HL-60 (cell line): ENCODE measurements around the gene MEGF10.

Experiments
- DNase-seq, 2 experiments: peaks; one replicate each; pipeline ENCODE4 v3.0.0-alpha.2; 2010 to 2020; ENCODE audit warnings: low read depth in 1 of 2, low spot score in 1 of 2
- H3K27ac ChIP-seq: fragments of 250-450 bp; sonication (Bioruptor Pico); replicated peaks from 2 replicates; pipeline ENCODE4 v1.5.1; 2020; ENCODE audit warnings: mild to moderate bottlenecking, moderate library complexity
- H3K27me3 ChIP-seq: fragments of 250-450 bp; sonication (Bioruptor Pico); 2 replicates; pipeline ENCODE4 v1.5.1; 2021; ENCODE audit warnings: mild to moderate bottlenecking, moderate library complexity; ENCODE audit not compliant: insufficient read depth, poor library complexity, severe bottlenecking
- H3K4me3 ChIP-seq: replicated peaks from 2 replicates; pipeline ENCODE4 v1.5.1; 2011; ENCODE audit warnings: mild to moderate bottlenecking, control low read depth, low read length; ENCODE audit not compliant: insufficient read depth
- GABPA ChIP-seq: IDR thresholded peaks from 2 replicates; pipeline ENCODE4 v1.6.1; 2012; ENCODE audit warnings: low read depth
- POLR2AphosphoS5 ChIP-seq: IDR thresholded peaks from 2 replicates; pipeline ENCODE4 v1.6.1; 2012; ENCODE audit warnings: low read depth
- SPI1 ChIP-seq: IDR thresholded peaks from 2 replicates; pipeline ENCODE4 v1.6.1; 2012; ENCODE audit warnings: low read depth, mild to moderate bottlenecking, borderline replicate concordance
- TF ChIP-seq, protein P1 (sequence below): IDR thresholded peaks from 2 replicates; pipeline ENCODE4 v1.6.1; 2012; ENCODE audit warnings: low read depth; ENCODE audit not compliant: insufficient replicate concordance
- TF ChIP-seq, protein P2 (sequence below): IDR thresholded peaks from one replicate; pipeline ENCODE4 v1.5.1; 2011; ENCODE audit warnings: low read length, control low read depth, inconsistent platforms; ENCODE audit not compliant: insufficient read depth

The MEGF10 gene

GRCh38 chr5:127418367-127418766, 127.8 kb downstream of the MEGF10 start:
- TF ChIP-seq, protein P1, sequence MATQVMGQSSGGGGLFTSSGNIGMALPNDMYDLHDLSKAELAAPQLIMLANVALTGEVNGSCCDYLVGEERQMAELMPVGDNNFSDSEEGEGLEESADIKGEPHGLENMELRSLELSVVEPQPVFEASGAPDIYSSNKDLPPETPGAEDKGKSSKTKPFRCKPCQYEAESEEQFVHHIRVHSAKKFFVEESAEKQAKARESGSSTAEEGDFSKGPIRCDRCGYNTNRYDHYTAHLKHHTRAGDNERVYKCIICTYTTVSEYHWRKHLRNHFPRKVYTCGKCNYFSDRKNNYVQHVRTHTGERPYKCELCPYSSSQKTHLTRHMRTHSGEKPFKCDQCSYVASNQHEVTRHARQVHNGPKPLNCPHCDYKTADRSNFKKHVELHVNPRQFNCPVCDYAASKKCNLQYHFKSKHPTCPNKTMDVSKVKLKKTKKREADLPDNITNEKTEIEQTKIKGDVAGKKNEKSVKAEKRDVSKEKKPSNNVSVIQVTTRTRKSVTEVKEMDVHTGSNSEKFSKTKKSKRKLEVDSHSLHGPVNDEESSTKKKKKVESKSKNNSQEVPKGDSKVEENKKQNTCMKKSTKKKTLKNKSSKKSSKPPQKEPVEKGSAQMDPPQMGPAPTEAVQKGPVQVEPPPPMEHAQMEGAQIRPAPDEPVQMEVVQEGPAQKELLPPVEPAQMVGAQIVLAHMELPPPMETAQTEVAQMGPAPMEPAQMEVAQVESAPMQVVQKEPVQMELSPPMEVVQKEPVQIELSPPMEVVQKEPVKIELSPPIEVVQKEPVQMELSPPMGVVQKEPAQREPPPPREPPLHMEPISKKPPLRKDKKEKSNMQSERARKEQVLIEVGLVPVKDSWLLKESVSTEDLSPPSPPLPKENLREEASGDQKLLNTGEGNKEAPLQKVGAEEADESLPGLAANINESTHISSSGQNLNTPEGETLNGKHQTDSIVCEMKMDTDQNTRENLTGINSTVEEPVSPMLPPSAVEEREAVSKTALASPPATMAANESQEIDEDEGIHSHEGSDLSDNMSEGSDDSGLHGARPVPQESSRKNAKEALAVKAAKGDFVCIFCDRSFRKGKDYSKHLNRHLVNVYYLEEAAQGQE = no peak
- TF ChIP-seq POLR2AphosphoS5 = no peak
- no peak for TF ChIP-seq SPI1
- TF ChIP-seq GABPA = no peak
- TF ChIP-seq, protein P2, sequence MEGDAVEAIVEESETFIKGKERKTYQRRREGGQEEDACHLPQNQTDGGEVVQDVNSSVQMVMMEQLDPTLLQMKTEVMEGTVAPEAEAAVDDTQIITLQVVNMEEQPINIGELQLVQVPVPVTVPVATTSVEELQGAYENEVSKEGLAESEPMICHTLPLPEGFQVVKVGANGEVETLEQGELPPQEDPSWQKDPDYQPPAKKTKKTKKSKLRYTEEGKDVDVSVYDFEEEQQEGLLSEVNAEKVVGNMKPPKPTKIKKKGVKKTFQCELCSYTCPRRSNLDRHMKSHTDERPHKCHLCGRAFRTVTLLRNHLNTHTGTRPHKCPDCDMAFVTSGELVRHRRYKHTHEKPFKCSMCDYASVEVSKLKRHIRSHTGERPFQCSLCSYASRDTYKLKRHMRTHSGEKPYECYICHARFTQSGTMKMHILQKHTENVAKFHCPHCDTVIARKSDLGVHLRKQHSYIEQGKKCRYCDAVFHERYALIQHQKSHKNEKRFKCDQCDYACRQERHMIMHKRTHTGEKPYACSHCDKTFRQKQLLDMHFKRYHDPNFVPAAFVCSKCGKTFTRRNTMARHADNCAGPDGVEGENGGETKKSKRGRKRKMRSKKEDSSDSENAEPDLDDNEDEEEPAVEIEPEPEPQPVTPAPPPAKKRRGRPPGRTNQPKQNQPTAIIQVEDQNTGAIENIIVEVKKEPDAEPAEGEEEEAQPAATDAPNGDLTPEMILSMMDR = no peak
- Histone ChIP-seq H3K4me3 (no peak overlapping the region), H3K27me3 (no peaks in the 10 kb centered on the region), H3K27ac (no peak overlapping the region)
- no peak for DNase-seq

GRCh38 chr5:127418974-127419682, 128.5 kb downstream of the MEGF10 start:
- no peak overlapping the region for H3K27ac ChIP-seq
- H3K4me3 ChIP-seq = no peak overlapping the region
- DNase-seq = no peak
- TF ChIP-seq, protein P1 = no peak
- TF ChIP-seq GABPA (no peak), SPI1 (no peak), POLR2AphosphoS5 (no peak)
- TF ChIP-seq, protein P2 = no peak
- H3K27me3 ChIP-seq = no peaks in the 10 kb centered on the region

GRCh38 chr5:127419683-127420257, 129.2 kb downstream of the MEGF10 start:
- H3K27me3 ChIP-seq = no peaks in the 10 kb centered on the region
- TF ChIP-seq, protein P1 = no peak
- TF ChIP-seq GABPA (no peak), SPI1 (no peak), POLR2AphosphoS5 (no peak)
- TF ChIP-seq, protein P2 = no peak
- H3K27ac ChIP-seq = no peak overlapping the region
- DNase-seq = no peak
- H3K4me3 ChIP-seq = no peak overlapping the region
